HepG2 (cell line): ENCODE results near the gene EIF5A. TPM values are rescaled to one million over a fixed set of nuclear protein-coding genes. Genes with fewer than 3 reads are reported as not detected.
A peak's percentile ranks its signal among the peaks of the same experiment; 100 is the strongest.

Experiments
- AHR ChIP-seq: IDR thresholded peaks from 2 replicates; pipeline ENCODE4 v1.6.1; 2018; ENCODE audit warnings: missing genetic modification reagents, missing compliant biosample characterization
- ARID3A ChIP-seq: IDR thresholded peaks from 2 replicates; pipeline ENCODE4 v1.6.1; 2012; ENCODE audit warnings: low read depth, low read length, improper control_type of control experiment
- ARNTL ChIP-seq: sonication (generic); formaldehyde crosslinking; IDR thresholded peaks from 2 replicates; pipeline ENCODE4 v1.4.0; 2020; ENCODE audit warnings: mild to moderate bottlenecking, missing genetic modification reagents
- CENPT ChIP-seq: sonication (generic); formaldehyde crosslinking; IDR thresholded peaks from 2 replicates; pipeline ENCODE4 v1.8.0; 2022; ENCODE audit warnings: low read depth, mild to moderate bottlenecking, moderate library complexity, missing genetic modification reagents
- FIP1L1 ChIP-seq: fragments of 200-400 bp; formaldehyde crosslinking; IDR thresholded peaks from 2 replicates; pipeline ENCODE4 v1.6.1; 2018; ENCODE audit warnings: low read depth, mild to moderate bottlenecking, low read length, moderate library complexity, borderline replicate concordance; ENCODE audit not compliant: insufficient read depth
- FOXA3 ChIP-seq: IDR thresholded peaks from 2 replicates; pipeline ENCODE4 v1.6.1; 2016; ENCODE audit warnings: missing genetic modification reagents, missing compliant biosample characterization
- FOXK2 ChIP-seq: fragments of 450-650 bp; IDR thresholded peaks from 2 replicates; pipeline ENCODE4 v1.6.1; 2016
- FOXM1 ChIP-seq: sonication (generic); formaldehyde crosslinking; IDR thresholded peaks from 2 replicates; pipeline ENCODE4 v1.5.0; 2020; ENCODE audit warnings: missing genetic modification reagents
- GFI1 ChIP-seq: sonication (generic); formaldehyde crosslinking; IDR thresholded peaks from 2 replicates; pipeline ENCODE4 v1.5.0; 2020; ENCODE audit warnings: missing genetic modification reagents, mild to moderate bottlenecking, borderline replicate concordance
- IRF1 ChIP-seq: sonication (generic); formaldehyde crosslinking; IDR thresholded peaks from 2 replicates; pipeline ENCODE4 v1.4.0; 2020; ENCODE audit warnings: low read depth, mild to moderate bottlenecking, missing genetic modification reagents
- IRF2 ChIP-seq: IDR thresholded peaks from 2 replicates; pipeline ENCODE4 v1.6.1; 2018; ENCODE audit warnings: missing genetic modification reagents, missing compliant biosample characterization
- KDM2A ChIP-seq: sonication (generic); formaldehyde crosslinking; IDR thresholded peaks from 2 replicates; pipeline ENCODE4 v1.4.0; 2020; ENCODE audit warnings: low read depth, missing genetic modification reagents, borderline replicate concordance
- KDM5B ChIP-seq: sonication (generic); formaldehyde crosslinking; IDR thresholded peaks from 2 replicates; pipeline ENCODE4 v1.4.0; 2020; ENCODE audit warnings: missing genetic modification reagents, mild to moderate bottlenecking, borderline replicate concordance
- NCOA1 ChIP-seq: sonication (generic); formaldehyde crosslinking; IDR thresholded peaks from 2 replicates; pipeline ENCODE4 v1.9.0; 2021; ENCODE audit warnings: missing genetic modification reagents
- PAXIP1 ChIP-seq: sonication (generic); formaldehyde crosslinking; conservative IDR thresholded peaks from 2 replicates; pipeline ENCODE4 v1.4.0; 2020; ENCODE audit warnings: mild to moderate bottlenecking, missing genetic modification reagents, moderate library complexity
- RBAK ChIP-seq: sonication (generic); formaldehyde crosslinking; IDR thresholded peaks from 2 replicates; pipeline ENCODE4 v1.5.1; 2020; ENCODE audit warnings: mild to moderate bottlenecking, missing genetic modification reagents
- RORA ChIP-seq: sonication (generic); formaldehyde crosslinking; IDR thresholded peaks from 2 replicates; pipeline ENCODE4 v1.5.0; 2020; ENCODE audit warnings: mild to moderate bottlenecking, missing genetic modification reagents, moderate library complexity
- ZFP37 ChIP-seq: sonication (generic); formaldehyde crosslinking; IDR thresholded peaks from 2 replicates; pipeline ENCODE4 v1.4.0; 2020; ENCODE audit warnings: missing genetic modification reagents, borderline replicate concordance
- ZNF12 ChIP-seq: sonication (generic); formaldehyde crosslinking; IDR thresholded peaks from 2 replicates; pipeline ENCODE4 v1.5.0; 2020; ENCODE audit warnings: missing genetic modification reagents
- ZNF274 ChIP-seq: sonication (generic); formaldehyde crosslinking; IDR thresholded peaks from 2 replicates; pipeline ENCODE4 v1.5.1; 2020; ENCODE audit warnings: mild to moderate bottlenecking, missing genetic modification reagents
- ZNF333 ChIP-seq: sonication (generic); formaldehyde crosslinking; IDR thresholded peaks from 2 replicates; pipeline ENCODE4 v1.4.0; 2020; ENCODE audit warnings: mild to moderate bottlenecking, missing genetic modification reagents, borderline replicate concordance
- ZNF335 ChIP-seq: sonication (generic); formaldehyde crosslinking; IDR thresholded peaks from 2 replicates; pipeline ENCODE4 v1.4.0; 2020; ENCODE audit warnings: missing genetic modification reagents
- ZNF510 ChIP-seq: sonication (generic); formaldehyde crosslinking; IDR thresholded peaks from 2 replicates; pipeline ENCODE4 v1.4.0; 2020; ENCODE audit warnings: low read depth, mild to moderate bottlenecking, missing genetic modification reagents
- ZNF557 ChIP-seq: sonication (generic); formaldehyde crosslinking; IDR thresholded peaks from 2 replicates; pipeline ENCODE4 v1.4.0; 2020; ENCODE audit warnings: missing genetic modification reagents
- ZNF780A ChIP-seq: sonication (generic); formaldehyde crosslinking; IDR thresholded peaks from 2 replicates; pipeline ENCODE4 v1.8.0; 2022; ENCODE audit warnings: mild to moderate bottlenecking, missing genetic modification reagents, moderate library complexity
- polyA plus RNA-seq, 8 experiments: library from polyadenylated mRNA; depleted of rRNA in 3 of 8; stranded (reverse) in 7 of 8; unstranded in 1 of 8; fragments of >200 nt; fragmentation: Illumina TruSeq in 4 of 8; extraction: Trizol in 4 of 8; gene quantifications; 2 replicates each; pipeline versions ENCODE4 v1.2.1 to v1.2.3, GENCODE V29; 2011 to 2016; ENCODE audit warnings: low read depth in 4 of 8, missing spikeins in 1 of 8, mixed read lengths in 1 of 8; ENCODE audit not compliant: insufficient read depth in 1 of 8
- total RNA-seq, 5 experiments: library from RNA; depleted of rRNA; stranded (reverse); fragments of >200 nt; fragmentation: Illumina TruSeq; extraction: Trizol; gene quantifications; 2 replicates each; pipeline ENCODE4 v1.2.3, GENCODE V29; 2016; ENCODE audit warnings: low read depth in 1 of 5

EIF5A gene
- total and polyA plus RNA-seq, 2 of the 13 experiments (the other 11 are each of a cell fraction or from before 2014, with no cell fraction given): 319 to 337 TPM

- TF ChIP-seq RBAK: no peak
- peak; percentile 52; the same call in 1 of the 2 replicates for TF ChIP-seq ZFP37 (CRISPR knock-in tag)
- TF ChIP-seq FOXA3 (CRISPR knock-in tag): peak; percentile 69
- TF ChIP-seq GFI1 (CRISPR knock-in tag): no peak
- peak; percentile 52; the same call in 1 of the 2 replicates for TF ChIP-seq KDM5B
- TF ChIP-seq FOXK2: no peak
- TF ChIP-seq CENPT (CRISPR knock-in tag): no peak; the same call in 1 of the 2 replicates
- 0 out of 2 replicates have a peak, but pooled peaks have one; percentile 57 for TF ChIP-seq ZNF510 (CRISPR knock-in tag)
- TF ChIP-seq ZNF780A (CRISPR knock-in tag): no peak
- no peak for TF ChIP-seq IRF1 (CRISPR knock-in tag)
- TF ChIP-seq ZNF333: no peak
- peak; percentile 73; the same call in 1 of the 2 replicates for TF ChIP-seq ARNTL
- no peak for TF ChIP-seq ARID3A
- no peak for TF ChIP-seq FOXM1 (CRISPR knock-in tag)
- TF ChIP-seq ZNF557 (CRISPR knock-in tag): 0 out of 2 replicates have a peak, but pooled peaks have one; percentile 53
- peak; percentile 87; the same call in 1 of the 2 replicates for TF ChIP-seq AHR (CRISPR knock-in tag)
- TF ChIP-seq FIP1L1: no peak
- no peak for TF ChIP-seq NCOA1 (CRISPR knock-in tag)
- 0 out of 2 replicates have a peak, but pooled peaks have one; percentile 55 for TF ChIP-seq ZNF12 (CRISPR knock-in tag)
- peak; percentile 100 for TF ChIP-seq KDM2A (CRISPR knock-in tag)
- no peak for TF ChIP-seq ZNF274 (CRISPR knock-in tag)
- TF ChIP-seq ZNF335: peak; percentile 73; the same call in 1 of the 2 replicates
- no peak for TF ChIP-seq RORA (CRISPR knock-in tag)
- TF ChIP-seq IRF2 (CRISPR knock-in tag): peak; percentile 75
- peak; percentile 28; the same call in 1 of the 2 replicates for TF ChIP-seq PAXIP1 (CRISPR knock-in tag)
Measured at GRCh38 chr17:7314719-7315569, 7.5 kb downstream of the EIF5A start, which contains the start of gene GPS2 (continued).
